GM23338 (cell line): ENCODE measurements around the gene MGAT3. TPM values are rescaled to one million over a fixed set of nuclear protein-coding genes. Genes with fewer than 3 reads are reported as not detected.

Experiments
- ATAC-seq: fragments of 200-7000 bp; cut with Tn5 transposase; 3 replicates; pipeline ENCODE4 v1.9.1; 2020
- DNase-seq: peaks from one replicate; pipeline ENCODE4 v3.0.0-alpha.2; 2015; ENCODE audit warnings: low spot score
- H2AFZ ChIP-seq: fragments of 200-600 bp; sonication (generic); 2 replicates; pipeline ENCODE4 v1.8.0; 2016; ENCODE audit warnings: antibody characterized with exemption, mild to moderate bottlenecking, moderate library complexity
- H3F3A ChIP-seq: fragments of 200-600 bp; sonication (generic); replicated peaks from 2 replicates; pipeline ENCODE4 v1.8.0; 2017; ENCODE audit warnings: antibody characterized with exemption, mixed run types, low read depth
- H3K27ac ChIP-seq: fragments of 200-600 bp; sonication (generic); 2 replicates; pipeline ENCODE4 v1.6.1; 2016; ENCODE audit warnings: low read depth
- H3K27me3 ChIP-seq: fragments of 200-600 bp; sonication (generic); 2 replicates; pipeline ENCODE4 v1.8.0; 2016; ENCODE audit warnings: mild to moderate bottlenecking, mixed run types, moderate library complexity; ENCODE audit not compliant: insufficient read depth
- H3K36me3 ChIP-seq: fragments of 200-600 bp; sonication (generic); 2 replicates; pipeline ENCODE4 v1.8.0; 2016; ENCODE audit warnings: mild to moderate bottlenecking; ENCODE audit not compliant: insufficient read depth
- H3K4me1 ChIP-seq: fragments of 200-600 bp; sonication (generic); 2 replicates; pipeline ENCODE4 v1.8.0; 2016; ENCODE audit warnings: mild to moderate bottlenecking, moderate library complexity; ENCODE audit not compliant: insufficient read depth
- H3K4me2 ChIP-seq: fragments of 200-600 bp; sonication (generic); 2 replicates; pipeline ENCODE4 v1.7.1; 2017; ENCODE audit warnings: mixed run types
- H3K4me3 ChIP-seq: fragments of 200-600 bp; sonication (generic); 2 replicates; pipeline ENCODE4 v1.6.1; 2016; ENCODE audit warnings: mixed run types
- H3K79me2 ChIP-seq: fragments of 200-600 bp; sonication (generic); replicated peaks from 2 replicates; pipeline ENCODE4 v1.8.0; 2017; ENCODE audit warnings: mild to moderate bottlenecking; ENCODE audit not compliant: insufficient read depth
- H3K9me2 ChIP-seq: fragments of 200-600 bp; sonication (generic); 2 replicates; pipeline ENCODE4 v1.8.0; 2017; ENCODE audit not compliant: insufficient read depth
- H4K20me1 ChIP-seq: fragments of 200-600 bp; sonication (generic); replicated peaks from 2 replicates; pipeline ENCODE4 v1.8.0; 2017; ENCODE audit warnings: mild to moderate bottlenecking; ENCODE audit not compliant: insufficient read depth
- H3K27ac Mint-ChIP-seq: 2 replicates; pipeline ENCODE4 v1.8.0; 2020; ENCODE audit warnings: inconsistent platforms, mild to moderate bottlenecking, moderate library complexity, mixed read lengths
- H3K27me3 Mint-ChIP-seq: 3 replicates; pipeline ENCODE4 v1.8.0; 2022; ENCODE audit warnings: low read depth, mild to moderate bottlenecking, moderate library complexity, mixed read lengths, inconsistent platforms; ENCODE audit not compliant: insufficient read depth, poor library complexity
- H3K36me3 Mint-ChIP-seq: 3 replicates; pipeline ENCODE4 v1.8.0; 2021; ENCODE audit warnings: low read depth, mild to moderate bottlenecking, inconsistent platforms, moderate library complexity, mixed read lengths
- H3K4me1 Mint-ChIP-seq: 3 replicates; pipeline ENCODE4 v1.8.0; 2020; ENCODE audit warnings: mild to moderate bottlenecking, inconsistent platforms, mixed read lengths
- H3K4me3 Mint-ChIP-seq: 3 replicates; pipeline ENCODE4 v1.8.0; 2021; ENCODE audit warnings: moderate library complexity, mild to moderate bottlenecking, inconsistent platforms, mixed read lengths
- H3K9me3 Mint-ChIP-seq: 3 replicates; pipeline ENCODE4 v1.8.0; 2020; ENCODE audit warnings: moderate library complexity, mild to moderate bottlenecking, inconsistent platforms, mixed read lengths
- CREB1 ChIP-seq: fragments of 250-450 bp; sonication (Bioruptor Pico); IDR thresholded peaks from 2 replicates; pipeline ENCODE4 v1.5.0; 2020; ENCODE audit warnings: low read depth, mild to moderate bottlenecking, moderate library complexity
- EZH2 ChIP-seq: fragments of 200-600 bp; sonication (generic); IDR thresholded peaks from one replicate; pipeline ENCODE4 v1.8.0; 2017; ENCODE audit warnings: antibody characterized with exemption, mild to moderate bottlenecking, low read depth; ENCODE audit not compliant: unreplicated experiment
- EZH2phosphoT487 ChIP-seq: fragments of 200-600 bp; sonication (generic); IDR thresholded peaks from one replicate; pipeline ENCODE4 v1.8.1; 2018; ENCODE audit warnings: antibody characterized with exemption; ENCODE audit not compliant: unreplicated experiment
- JUNB ChIP-seq: IDR thresholded peaks from one replicate; pipeline ENCODE4 v1.6.1; 2016; ENCODE audit warnings: antibody characterized with exemption; ENCODE audit not compliant: unreplicated experiment
- NANOG ChIP-seq: IDR thresholded peaks from 2 replicates; pipeline ENCODE4 v1.6.1; 2016; ENCODE audit warnings: antibody characterized with exemption, borderline replicate concordance
- POLR2AphosphoS5 ChIP-seq: IDR thresholded peaks from 2 replicates; pipeline ENCODE4 v1.6.1; 2016; ENCODE audit warnings: antibody characterized with exemption, low read depth
- STAT1 ChIP-seq: IDR thresholded peaks from one replicate; pipeline ENCODE4 v1.6.1; 2016; ENCODE audit warnings: antibody characterized with exemption; ENCODE audit not compliant: unreplicated experiment
- ZNF114 ChIP-seq: fragments of 250-450 bp; sonication (Bioruptor Pico); IDR thresholded peaks from 2 replicates; pipeline ENCODE4 v1.5.0; 2020; ENCODE audit warnings: mild to moderate bottlenecking, moderate library complexity
- ZNF331 ChIP-seq: fragments of 250-450 bp; sonication (Bioruptor Pico); IDR thresholded peaks from 2 replicates; pipeline ENCODE4 v1.5.0; 2020; ENCODE audit warnings: low read depth, mild to moderate bottlenecking, moderate library complexity
- polyA plus RNA-seq: library from polyadenylated mRNA; unstranded; fragments of >200 nt; fragmentation: Nextera tagmentation; extraction: Ambion mirVana; gene quantifications from 2 replicates; pipeline ENCODE4 v1.2.1, GENCODE V29; 2016
- total RNA-seq: library from RNA; depleted of rRNA; stranded (reverse); fragments of >200 nt; shearing (Covaris generic); gene quantifications from 2 replicates; pipeline ENCODE4 v1.2.3, GENCODE V29; 2014
- TF ChIP-seq, protein P1 (sequence below), 2 experiments: fragments of 200-600 bp in 1 of 2; sonication (generic) in 1 of 2; conservative IDR thresholded peaks; 2 replicates each; pipeline versions ENCODE4 v1.5.1 to v1.6.1; 2016 to 2017; ENCODE audit warnings: antibody characterized with exemption in 2 of 2, low read depth in 2 of 2, mild to moderate bottlenecking in 2 of 2, moderate library complexity in 1 of 2
- TF ChIP-seq, protein P2 (sequence below): IDR thresholded peaks from 2 replicates; pipeline ENCODE4 v1.6.1; 2016; ENCODE audit warnings: antibody characterized with exemption
- TF ChIP-seq, protein P3 (sequence below): IDR thresholded peaks from one replicate; pipeline ENCODE4 v1.6.1; 2018; ENCODE audit warnings: antibody characterized with exemption; ENCODE audit not compliant: unreplicated experiment

The MGAT3 gene
- total and polyA plus RNA-seq, 2 experiments from 2014 or later = 1.7 to 10.2 TPM

DNA sequence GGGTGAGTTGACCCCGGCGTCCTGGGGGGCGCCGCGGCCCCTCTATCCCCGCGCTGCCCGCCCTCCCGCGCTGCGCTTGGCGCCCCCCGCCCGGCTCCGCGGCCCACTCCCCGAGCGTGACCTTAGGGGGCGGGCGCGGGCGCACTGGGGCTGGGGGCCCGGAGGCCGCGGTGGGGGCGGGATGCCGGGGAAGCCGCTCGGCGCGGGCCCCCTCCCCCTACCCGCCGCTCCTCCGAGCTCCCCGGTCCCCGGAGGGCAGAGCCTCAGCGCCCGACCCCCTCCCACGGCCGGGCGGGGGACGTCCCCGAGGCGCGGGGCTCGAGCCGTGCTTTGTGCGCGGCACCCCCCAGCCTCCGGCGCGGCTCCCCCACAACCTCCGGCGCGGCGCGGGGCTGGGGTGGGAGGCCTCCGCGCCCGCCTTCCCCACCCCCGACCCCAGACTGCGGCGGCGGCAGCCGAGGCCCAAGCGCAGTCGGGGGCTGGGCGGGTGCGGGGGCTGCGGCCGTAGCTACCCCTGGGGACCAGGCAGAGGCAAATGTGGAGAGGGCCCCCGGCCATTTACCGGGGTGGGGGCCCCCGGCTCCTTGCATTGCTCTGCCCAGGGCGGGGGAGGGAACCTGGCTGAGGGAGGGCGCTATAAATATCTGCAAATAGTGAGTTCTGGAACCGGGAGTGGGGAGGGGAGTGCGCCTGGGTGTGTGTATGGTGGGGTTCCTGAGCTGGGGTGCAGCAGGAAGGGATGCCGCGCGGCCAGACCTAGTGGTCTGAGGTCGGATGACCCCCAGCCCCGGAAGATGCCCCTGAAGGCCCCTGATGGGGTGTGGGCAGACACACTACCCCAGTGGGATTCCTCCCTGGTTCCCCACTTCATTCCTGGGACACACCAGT lies 988 bp downstream of the MGAT3 start:
- H3K4me1 ChIP-seq = peaks cover 11% of the 10 kb centered on the region
- H3K9me3 Mint-ChIP-seq = no peaks in the 10 kb centered on the region; the same call in 2 of the 3 replicates
- no peaks in the 10 kb centered on the region for H3K9me2 ChIP-seq
- peaks cover 44% of the 10 kb centered on the region for H3K27me3 Mint-ChIP-seq
- no peaks in the 10 kb centered on the region for H3K36me3 ChIP-seq
- no peak overlapping the region for H3K27ac Mint-ChIP-seq
- peak overlapping the region; percentile 82 for H3K4me3 ChIP-seq
- peaks cover 28% of the 10 kb centered on the region for H3K4me1 Mint-ChIP-seq
- peaks cover 28% of the 10 kb centered on the region for H3K27me3 ChIP-seq
- no peak overlapping the region; the same call in 1 of the 2 replicates for H2AFZ ChIP-seq
- TF ChIP-seq EZH2 (no peak), JUNB (no peak)
- peak overlapping the region; percentile 84 for H3K4me3 Mint-ChIP-seq
- DNase-seq (no peak), ATAC-seq (peak; percentile 13; the same call in 2 of the 3 replicates)
- peak overlapping the region; percentile 92 for H3K4me2 ChIP-seq
- no peaks in the 10 kb centered on the region for H4K20me1 ChIP-seq
- H3K79me2 ChIP-seq = no peaks in the 10 kb centered on the region
- peaks cover 3% of the 10 kb centered on the region; the same call in 1 of the 3 replicates for H3K36me3 Mint-ChIP-seq
- no peak overlapping the region for H3K27ac ChIP-seq
- peaks cover 11% of the 10 kb centered on the region; the same call in 1 of the 2 replicates for H3F3A ChIP-seq

DNA sequence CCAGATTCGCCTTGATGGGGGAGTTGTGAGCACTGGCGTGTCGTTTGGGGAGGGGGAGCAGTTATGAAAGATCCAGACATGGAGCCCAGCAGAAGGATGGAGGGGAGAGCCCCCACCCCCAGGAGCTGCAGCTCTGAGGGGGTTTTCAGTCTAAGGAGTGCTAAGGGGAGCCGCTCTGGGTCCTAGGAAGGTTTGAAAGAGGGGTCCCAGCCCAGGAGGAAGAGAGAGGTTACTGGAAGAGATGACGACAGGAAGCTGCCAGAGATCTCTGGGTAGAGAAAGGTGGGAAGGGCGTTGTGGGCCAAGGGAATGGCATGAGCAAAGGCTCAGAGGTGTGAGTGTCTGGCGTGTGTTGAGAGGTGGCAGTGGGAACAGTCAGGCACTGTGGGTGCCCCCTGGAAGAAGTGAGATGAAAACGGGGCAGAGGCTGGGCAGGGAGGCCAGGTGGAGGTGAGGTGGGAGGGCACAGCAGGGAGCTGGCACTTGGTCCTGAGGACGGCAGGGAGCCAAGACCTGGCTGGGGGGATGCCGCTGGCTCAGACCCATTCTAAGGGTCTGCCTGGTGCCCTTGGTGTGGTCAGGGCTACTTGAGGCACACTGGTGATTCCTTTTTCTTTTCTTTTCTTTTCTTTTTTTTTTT lies 1.8 kb downstream of the MGAT3 start:
- peaks cover 26% of the 10 kb centered on the region for H3K4me1 Mint-ChIP-seq
- H3K27ac ChIP-seq = no peak overlapping the region

More for the DNA sequence above, 1.8 kb downstream of the MGAT3 start:
- Mint-ChIP-seq H3K27me3 (peaks cover 44% of the 10 kb centered on the region), H3K27ac (no peak overlapping the region), H3K4me3 (peak overlapping the region; percentile 84), H3K9me3 (no peaks in the 10 kb centered on the region; the same call in 2 of the 3 replicates), H3K36me3 (peaks cover 3% of the 10 kb centered on the region; the same call in 1 of the 3 replicates)
- H2AFZ ChIP-seq = no peak overlapping the region; the same call in 1 of the 2 replicates
- H3K27me3 ChIP-seq = peaks cover 28% of the 10 kb centered on the region
- peaks cover 11% of the 10 kb centered on the region; the same call in 1 of the 2 replicates for H3F3A ChIP-seq
- DNase-seq = no peak
- peak overlapping the region; percentile 82 for H3K4me3 ChIP-seq
- no peak for ATAC-seq
- H4K20me1 ChIP-seq = no peaks in the 10 kb centered on the region
- H3K36me3 ChIP-seq = no peaks in the 10 kb centered on the region
- peak overlapping the region; percentile 92 for H3K4me2 ChIP-seq
- no peaks in the 10 kb centered on the region for H3K79me2 ChIP-seq
- TF ChIP-seq EZH2 (no peak), CREB1 (no peak), POLR2AphosphoS5 (no peak), JUNB (no peak), ZNF331 (no peak), EZH2phosphoT487 (no peak), STAT1 (no peak), NANOG (no peak), ZNF114 (no peak)
- TF ChIP-seq, protein P1, sequence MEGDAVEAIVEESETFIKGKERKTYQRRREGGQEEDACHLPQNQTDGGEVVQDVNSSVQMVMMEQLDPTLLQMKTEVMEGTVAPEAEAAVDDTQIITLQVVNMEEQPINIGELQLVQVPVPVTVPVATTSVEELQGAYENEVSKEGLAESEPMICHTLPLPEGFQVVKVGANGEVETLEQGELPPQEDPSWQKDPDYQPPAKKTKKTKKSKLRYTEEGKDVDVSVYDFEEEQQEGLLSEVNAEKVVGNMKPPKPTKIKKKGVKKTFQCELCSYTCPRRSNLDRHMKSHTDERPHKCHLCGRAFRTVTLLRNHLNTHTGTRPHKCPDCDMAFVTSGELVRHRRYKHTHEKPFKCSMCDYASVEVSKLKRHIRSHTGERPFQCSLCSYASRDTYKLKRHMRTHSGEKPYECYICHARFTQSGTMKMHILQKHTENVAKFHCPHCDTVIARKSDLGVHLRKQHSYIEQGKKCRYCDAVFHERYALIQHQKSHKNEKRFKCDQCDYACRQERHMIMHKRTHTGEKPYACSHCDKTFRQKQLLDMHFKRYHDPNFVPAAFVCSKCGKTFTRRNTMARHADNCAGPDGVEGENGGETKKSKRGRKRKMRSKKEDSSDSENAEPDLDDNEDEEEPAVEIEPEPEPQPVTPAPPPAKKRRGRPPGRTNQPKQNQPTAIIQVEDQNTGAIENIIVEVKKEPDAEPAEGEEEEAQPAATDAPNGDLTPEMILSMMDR (conservative IDR thresholded peaks at IDR 0.05; ENCODE audit: low read depth in 2 of 2) = no peak
- TF ChIP-seq, protein P2, sequence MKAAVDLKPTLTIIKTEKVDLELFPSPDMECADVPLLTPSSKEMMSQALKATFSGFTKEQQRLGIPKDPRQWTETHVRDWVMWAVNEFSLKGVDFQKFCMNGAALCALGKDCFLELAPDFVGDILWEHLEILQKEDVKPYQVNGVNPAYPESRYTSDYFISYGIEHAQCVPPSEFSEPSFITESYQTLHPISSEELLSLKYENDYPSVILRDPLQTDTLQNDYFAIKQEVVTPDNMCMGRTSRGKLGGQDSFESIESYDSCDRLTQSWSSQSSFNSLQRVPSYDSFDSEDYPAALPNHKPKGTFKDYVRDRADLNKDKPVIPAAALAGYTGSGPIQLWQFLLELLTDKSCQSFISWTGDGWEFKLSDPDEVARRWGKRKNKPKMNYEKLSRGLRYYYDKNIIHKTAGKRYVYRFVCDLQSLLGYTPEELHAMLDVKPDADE = no peak
- TF ChIP-seq, protein P3, sequence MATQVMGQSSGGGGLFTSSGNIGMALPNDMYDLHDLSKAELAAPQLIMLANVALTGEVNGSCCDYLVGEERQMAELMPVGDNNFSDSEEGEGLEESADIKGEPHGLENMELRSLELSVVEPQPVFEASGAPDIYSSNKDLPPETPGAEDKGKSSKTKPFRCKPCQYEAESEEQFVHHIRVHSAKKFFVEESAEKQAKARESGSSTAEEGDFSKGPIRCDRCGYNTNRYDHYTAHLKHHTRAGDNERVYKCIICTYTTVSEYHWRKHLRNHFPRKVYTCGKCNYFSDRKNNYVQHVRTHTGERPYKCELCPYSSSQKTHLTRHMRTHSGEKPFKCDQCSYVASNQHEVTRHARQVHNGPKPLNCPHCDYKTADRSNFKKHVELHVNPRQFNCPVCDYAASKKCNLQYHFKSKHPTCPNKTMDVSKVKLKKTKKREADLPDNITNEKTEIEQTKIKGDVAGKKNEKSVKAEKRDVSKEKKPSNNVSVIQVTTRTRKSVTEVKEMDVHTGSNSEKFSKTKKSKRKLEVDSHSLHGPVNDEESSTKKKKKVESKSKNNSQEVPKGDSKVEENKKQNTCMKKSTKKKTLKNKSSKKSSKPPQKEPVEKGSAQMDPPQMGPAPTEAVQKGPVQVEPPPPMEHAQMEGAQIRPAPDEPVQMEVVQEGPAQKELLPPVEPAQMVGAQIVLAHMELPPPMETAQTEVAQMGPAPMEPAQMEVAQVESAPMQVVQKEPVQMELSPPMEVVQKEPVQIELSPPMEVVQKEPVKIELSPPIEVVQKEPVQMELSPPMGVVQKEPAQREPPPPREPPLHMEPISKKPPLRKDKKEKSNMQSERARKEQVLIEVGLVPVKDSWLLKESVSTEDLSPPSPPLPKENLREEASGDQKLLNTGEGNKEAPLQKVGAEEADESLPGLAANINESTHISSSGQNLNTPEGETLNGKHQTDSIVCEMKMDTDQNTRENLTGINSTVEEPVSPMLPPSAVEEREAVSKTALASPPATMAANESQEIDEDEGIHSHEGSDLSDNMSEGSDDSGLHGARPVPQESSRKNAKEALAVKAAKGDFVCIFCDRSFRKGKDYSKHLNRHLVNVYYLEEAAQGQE = no peak
- H3K9me2 ChIP-seq = no peaks in the 10 kb centered on the region
- H3K4me1 ChIP-seq = peaks cover 11% of the 10 kb centered on the region
